Activated CD4-positive, CD25-positive, alpha-beta regulatory T cell treated with anti-CD3 and anti-CD28 coated beads, Interleukin-2, amount 50 U/mL, for 16 hours (primary cell): Measurements from ENCODE around the gene QTRT2.

Experiments used
- DNase-seq: peaks from one replicate; pipeline ENCODE4 v3.0.0-alpha.2; 2020; ENCODE audit warnings: low read depth, low spot score

Gene QTRT2

GRCh38 chr3:114078126-114078525 lies 21.6 kb downstream of the QTRT2 start:
- no peak for DNase-seq

GRCh38 chr3:114079761-114080160 lies 23.2 kb downstream of the QTRT2 start:
- DNase-seq = no peak

GRCh38 chr3:114080201-114080600 lies 23.7 kb downstream of the QTRT2 start:
- DNase-seq = no peak

GRCh38 chr3:114081037-114081436 lies 24.5 kb downstream of the QTRT2 start:
- no peak for DNase-seq

GRCh38 chr3:114083112-114083511 lies 26.6 kb downstream of the QTRT2 start:
- no peak for DNase-seq

- DNase-seq = no peak
Observed at GRCh38 chr3:114086356-114086755, 29.8 kb downstream of the QTRT2 start.

GRCh38 chr3:114089675-114090074 lies 33.1 kb downstream of the QTRT2 start:
- DNase-seq = no peak

GRCh38 chr3:114092151-114093015 lies 35.8 kb downstream of the QTRT2 start:
- DNase-seq = no peak

GRCh38 chr3:114093016-114093380 lies 36.5 kb downstream of the QTRT2 start:
- DNase-seq = no peak

GRCh38 chr3:114093596-114093995 lies 37.1 kb downstream of the QTRT2 start:
- no peak for DNase-seq

- no peak for DNase-seq
Observed at GRCh38 chr3:114095796-114096195, 39.3 kb downstream of the QTRT2 start.

- no peak for DNase-seq
Observed at GRCh38 chr3:114101101-114101500, 44.6 kb downstream of the QTRT2 start.

GRCh38 chr3:114103181-114103580 lies 46.6 kb downstream of the QTRT2 start:
- no peak for DNase-seq

GRCh38 chr3:114103858-114104257 lies 47.3 kb downstream of the QTRT2 start:
- no peak for DNase-seq

GRCh38 chr3:114104414-114104813 lies 47.9 kb downstream of the QTRT2 start:
- DNase-seq = no peak

- DNase-seq = no peak
Observed at GRCh38 chr3:114108137-114108536, 51.6 kb downstream of the QTRT2 start.

- no peak for DNase-seq
Observed at GRCh38 chr3:114110439-114110838, 53.9 kb downstream of the QTRT2 start.

- no peak for DNase-seq
Observed at GRCh38 chr3:114111060-114111770, 54.7 kb downstream of the QTRT2 start.

- no peak for DNase-seq
Observed at GRCh38 chr3:114112696-114113095, 56.2 kb downstream of the QTRT2 start.

- no peak for DNase-seq
Observed at GRCh38 chr3:114114719-114115118, 58.2 kb downstream of the QTRT2 start.

GRCh38 chr3:114115143-114115542 lies 58.6 kb downstream of the QTRT2 start:
- no peak for DNase-seq

- no peak for DNase-seq
Observed at GRCh38 chr3:114119776-114120175, 63.2 kb downstream of the QTRT2 start.

GRCh38 chr3:114120211-114120610 lies 63.7 kb downstream of the QTRT2 start:
- no peak for DNase-seq
